GM18870 (cell line): ENCODE data around the gene IGF2BP3.
"Not testable (repeated sequence)": the region's sequence is repeated elsewhere in the genome, so short reads cannot be mapped to it uniquely, and the experiment has no call there.

Experiments
- ATAC-seq: cut with Tn5 transposase; IDR thresholded peaks from one replicate; pipeline ENCODE4 v1.9.1; 2021; ENCODE audit warnings: moderate library complexity; ENCODE audit not compliant: unreplicated experiment

Gene IGF2BP3

DNA sequence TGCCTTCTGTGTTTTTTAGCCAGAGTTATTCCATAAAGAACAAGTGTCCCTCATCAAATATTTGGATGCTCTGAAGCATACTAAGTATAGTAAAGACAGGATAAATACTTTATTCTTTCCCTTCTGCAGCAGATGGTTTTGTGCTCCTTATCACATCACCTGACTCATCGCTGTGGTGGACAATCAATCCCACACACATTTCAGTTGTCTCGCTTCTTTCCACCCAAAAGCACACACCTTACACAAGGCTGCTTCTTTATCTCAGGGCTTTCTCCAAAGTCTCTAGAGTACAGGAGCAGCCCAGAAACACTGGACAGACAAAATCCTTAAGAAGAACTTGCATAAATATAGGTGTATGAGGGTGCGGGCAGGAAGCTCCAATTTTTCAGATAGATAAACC is 43.4 kb downstream of the IGF2BP3 start:
- ATAC-seq = no peak

DNA sequence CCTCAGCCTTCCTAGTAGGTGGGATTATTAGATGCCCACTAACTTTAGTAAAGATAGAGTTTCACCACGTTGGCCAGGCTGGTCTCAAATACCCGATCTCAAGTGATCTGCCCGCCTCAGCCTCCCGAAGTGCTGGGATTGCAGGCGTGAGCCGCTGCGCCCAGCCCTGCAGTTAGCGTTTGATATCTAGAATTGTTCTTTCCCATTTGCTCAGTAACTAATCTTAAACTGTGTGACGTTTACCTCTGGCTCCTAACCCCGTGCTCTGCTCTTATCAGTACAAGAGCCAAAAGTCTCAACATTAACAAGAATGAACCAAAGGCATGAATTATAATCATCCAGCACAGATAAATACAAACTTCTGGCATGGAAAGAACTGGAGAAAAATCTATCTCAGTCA is 47.4 kb downstream of the IGF2BP3 start:
- ATAC-seq = no peak

DNA sequence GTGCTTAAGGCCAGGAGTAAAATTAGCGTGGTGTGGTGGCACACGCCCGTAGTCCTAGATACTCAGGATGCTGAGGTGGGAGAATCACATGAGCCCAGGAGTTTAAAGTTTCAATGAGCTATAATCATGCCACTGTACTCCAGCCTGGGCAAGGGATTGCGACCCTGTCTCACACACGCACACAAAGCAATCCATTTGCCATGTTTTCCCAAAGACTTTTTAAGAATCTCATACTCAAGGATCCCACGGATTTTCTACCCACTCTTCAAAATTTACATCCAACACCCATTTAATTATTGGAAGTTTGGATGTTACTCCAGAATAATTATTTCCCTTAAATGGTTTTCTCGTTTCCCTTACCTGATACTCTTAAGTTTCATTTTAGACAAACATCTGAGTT is 47.9 kb downstream of the IGF2BP3 start:
- ATAC-seq = no peak

DNA sequence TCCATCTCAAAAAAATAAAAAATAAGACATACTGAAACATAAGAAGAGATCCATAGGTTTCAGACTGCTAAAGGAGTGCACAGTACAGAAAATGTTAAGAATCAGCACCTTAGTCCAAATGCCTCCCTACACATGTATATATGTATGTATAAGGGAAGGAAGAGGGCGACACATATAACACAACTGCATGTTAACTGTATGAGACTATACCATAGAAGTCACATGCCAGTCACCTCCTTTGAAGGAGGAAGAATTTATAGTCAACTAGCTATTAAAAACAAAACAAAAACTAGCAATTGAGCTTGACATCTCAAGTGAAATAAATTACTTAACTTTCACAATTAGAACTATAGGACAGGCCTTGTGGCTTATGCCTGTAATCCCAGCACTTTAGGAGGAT is 50.4 kb downstream of the IGF2BP3 start:
- ATAC-seq = no peak

DNA sequence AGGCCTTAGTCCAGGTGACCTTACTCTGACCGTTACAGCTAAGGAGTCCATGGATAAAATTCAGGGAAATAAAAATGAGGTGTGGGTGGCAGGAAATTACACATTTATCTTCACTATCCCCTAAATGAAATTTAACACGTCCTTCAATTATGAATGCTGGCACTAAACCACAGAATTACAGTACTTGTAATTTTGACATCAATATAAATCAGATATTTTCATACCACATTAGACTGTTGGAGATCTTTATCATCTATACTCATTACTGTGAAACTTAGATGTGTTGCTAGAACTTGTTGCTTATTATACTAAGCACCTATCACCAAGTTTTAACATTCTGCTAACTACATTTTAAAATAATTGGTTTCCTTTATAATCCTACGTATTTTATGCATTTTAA is 51.1 kb downstream of the IGF2BP3 start:
- no peak for ATAC-seq

DNA sequence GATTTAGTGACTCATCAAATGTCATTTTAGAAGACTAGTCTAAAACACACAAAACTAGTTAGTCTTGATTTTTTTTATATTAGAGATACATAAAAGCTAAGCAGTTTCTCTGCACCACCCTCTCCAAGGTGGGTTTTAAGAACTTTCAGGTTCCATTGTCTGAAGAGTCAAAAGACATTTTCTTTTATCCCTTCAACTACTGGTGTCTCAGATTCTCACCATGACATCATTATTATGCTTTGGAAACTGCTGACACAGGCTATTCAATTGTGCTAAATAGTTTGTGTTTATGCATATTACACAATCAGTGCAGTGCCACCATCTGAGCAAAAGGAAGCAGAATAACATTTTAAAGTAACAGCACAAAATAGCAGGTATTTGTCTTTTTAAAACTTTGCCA is 52.2 kb downstream of the IGF2BP3 start:
- no peak for ATAC-seq

DNA sequence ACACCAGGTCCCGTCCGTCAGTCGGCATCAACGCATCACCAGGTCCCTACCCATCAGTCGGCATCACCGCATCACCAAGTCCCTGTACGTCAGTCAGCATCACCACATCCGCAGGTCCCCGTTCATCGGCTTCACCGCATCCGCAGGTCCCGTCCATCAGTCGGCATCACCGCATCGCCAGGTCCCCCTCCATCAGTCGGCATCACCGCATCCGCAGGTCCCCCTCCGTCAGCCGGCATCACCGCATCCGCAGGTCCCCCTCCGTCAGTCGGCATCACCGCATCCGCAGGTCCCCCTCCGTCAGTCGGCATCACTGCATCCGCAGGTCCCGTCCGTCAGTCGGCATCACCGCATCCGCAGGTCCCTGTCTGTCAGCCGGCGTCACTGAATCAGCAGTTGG is 55.1 kb downstream of the IGF2BP3 start:
- no peak for ATAC-seq

DNA sequence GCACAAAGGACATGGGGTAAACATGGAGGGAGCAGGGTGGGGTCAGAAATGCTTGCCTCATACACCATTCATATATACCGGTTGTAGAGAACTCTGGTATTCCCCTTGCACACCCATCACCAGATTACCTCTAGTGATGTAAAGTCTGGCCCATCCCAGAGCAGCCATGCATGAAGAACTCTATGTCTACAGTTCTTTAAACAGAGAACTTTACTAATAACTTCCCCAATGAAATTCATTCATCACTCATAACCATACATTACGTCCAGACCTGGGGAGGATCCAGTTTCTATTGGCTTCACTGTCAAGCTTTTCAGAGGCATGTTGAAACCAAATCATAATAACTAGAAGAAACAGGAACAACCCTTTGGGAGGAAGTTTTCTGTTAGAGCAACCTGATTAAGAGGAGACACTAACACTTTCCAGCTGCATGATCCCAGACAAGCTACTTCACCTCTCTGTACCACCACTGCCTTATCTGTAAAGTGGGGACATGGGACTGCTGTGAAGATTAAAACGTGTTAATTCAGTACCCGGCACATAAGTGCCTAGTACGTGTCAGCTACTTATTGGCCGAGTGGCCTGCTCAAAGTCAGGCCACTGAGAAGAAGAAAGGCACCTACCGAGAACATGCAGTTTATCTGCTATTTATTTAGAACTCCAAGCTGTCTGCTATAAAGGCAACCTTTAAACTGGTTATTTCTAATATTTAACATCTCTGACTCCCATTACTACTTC is 59.7 kb downstream of the IGF2BP3 start:
- ATAC-seq = peak; percentile 91

DNA sequence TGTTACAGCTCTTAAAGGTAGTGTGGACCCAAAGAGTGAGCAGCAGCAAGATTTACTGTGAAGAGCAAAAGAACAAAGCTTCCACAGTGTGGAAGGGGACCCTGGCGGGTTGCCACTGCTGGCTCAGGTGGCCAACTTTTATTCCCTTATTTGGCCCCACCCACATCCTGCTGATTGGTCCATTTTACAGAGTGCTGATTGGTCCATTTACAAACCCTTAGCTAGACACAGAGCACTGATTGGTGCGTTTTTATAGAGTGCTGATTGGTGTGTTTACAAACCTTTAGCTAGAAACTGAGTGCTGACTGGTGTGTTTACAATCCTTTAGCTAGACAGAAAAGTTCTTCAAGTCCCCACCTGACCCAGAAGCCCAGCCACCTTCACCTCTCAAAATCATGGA is 63.7 kb downstream of the IGF2BP3 start:
- ATAC-seq = not testable (repeated sequence)

DNA sequence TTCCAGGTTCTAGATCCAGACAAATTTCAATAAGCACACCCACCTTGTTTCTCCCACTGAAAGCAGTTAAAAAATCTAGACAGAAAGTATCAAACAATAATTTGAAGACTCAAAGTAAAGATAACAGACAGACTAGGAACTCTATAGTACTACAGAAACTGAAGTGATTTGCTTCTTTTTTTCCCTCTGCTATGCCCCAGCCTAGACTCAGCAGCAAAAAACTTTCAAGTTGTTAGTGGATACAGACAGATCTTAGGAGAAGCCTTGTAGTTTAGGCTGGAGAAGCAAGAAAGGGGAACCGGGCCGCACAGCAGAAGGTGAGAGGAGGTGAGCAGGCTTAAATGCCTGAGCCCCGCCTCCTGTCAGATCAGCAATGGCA is 65.1 kb downstream of the IGF2BP3 start:
- ATAC-seq = no peak

DNA sequence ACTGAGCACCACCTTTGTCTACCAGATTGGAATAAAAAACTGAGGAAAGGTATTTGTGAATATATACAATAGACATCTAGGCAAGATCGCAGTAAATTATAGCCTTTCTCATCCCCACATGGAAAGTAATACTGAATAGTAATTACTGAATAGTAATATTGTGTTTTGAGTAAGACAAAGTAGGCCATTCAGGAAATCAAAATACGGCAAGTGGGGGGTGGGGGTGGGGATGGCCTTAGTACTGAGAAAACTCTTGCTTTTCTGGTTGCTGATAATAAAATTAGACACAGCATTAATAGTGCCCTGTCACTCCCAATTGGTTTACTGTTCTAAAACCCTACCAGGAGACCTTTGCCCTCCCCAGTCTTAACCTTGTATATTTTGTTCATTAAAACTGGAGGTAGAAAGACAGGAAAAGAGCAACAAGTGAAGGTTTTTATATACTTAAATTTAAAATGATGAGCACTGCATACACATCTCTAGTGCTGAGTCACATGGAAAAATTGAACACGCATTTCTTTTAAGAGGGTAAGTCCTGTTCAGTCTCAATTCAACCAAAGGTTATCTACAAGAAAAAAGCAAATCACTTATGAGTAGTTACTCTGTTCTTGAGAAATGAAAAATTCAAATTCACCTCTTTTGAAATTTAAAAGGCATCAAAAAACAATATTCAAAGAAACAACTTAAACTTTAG is 65.6 kb downstream of the IGF2BP3 start:
- ATAC-seq = no peak

DNA sequence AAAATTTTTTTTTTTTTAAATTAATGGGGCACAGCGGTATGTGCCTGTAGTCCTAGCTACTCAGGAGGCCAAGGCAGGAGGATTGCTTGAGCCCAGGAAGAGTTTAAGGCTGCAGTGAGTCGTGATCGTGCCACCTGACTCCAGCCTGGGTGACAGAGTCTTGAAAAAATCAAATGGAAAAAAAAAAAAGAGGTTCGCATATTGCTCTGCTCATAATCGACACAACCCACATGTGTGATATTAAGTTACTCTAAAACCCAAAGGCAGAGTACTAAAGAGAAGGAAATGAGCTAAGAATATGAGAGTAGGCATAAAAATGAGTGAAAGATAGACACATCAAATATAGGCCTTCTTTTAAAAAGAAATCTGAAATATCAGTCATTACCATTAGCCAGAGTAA is 66.3 kb downstream of the IGF2BP3 start:
- no peak for ATAC-seq

DNA sequence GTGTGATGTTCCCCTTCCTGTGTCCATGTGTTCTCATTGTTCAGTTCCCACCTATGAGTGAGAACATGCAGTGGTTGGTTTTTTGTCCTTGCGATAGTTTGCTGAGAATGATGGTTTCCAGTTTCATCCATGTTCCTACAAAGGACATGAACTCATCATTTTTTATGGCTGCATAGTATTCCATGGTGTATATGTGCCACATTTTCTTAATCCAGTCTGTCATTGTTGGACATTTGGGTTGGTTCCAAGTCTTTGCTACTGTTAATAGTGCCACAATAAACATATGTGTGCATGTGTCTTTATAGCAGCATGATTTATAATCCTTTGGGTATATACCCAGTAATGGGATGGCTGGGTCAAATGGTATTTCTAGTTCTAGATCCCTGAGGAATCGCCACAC is 72.2 kb downstream of the IGF2BP3 start:
- not testable (repeated sequence) for ATAC-seq

DNA sequence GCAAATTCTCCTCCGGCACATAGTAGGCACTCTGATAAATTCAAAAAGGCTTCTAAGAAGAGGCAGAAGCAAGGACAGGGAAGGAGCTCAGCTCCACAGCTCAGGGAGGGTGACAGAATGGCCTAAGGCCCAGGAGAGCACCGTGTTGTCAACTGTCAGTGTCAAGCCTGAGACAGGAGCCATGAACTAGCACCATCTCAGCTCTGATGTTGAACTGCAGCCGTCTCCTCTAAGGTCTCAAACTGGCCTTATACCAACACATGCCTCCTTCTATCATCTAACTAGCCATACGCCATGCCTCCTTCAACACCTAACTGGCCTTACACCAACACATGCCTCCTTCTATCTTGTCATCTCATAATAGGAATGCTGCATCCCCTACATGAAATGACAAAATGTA is 73.0 kb downstream of the IGF2BP3 start:
- ATAC-seq = no peak

DNA sequence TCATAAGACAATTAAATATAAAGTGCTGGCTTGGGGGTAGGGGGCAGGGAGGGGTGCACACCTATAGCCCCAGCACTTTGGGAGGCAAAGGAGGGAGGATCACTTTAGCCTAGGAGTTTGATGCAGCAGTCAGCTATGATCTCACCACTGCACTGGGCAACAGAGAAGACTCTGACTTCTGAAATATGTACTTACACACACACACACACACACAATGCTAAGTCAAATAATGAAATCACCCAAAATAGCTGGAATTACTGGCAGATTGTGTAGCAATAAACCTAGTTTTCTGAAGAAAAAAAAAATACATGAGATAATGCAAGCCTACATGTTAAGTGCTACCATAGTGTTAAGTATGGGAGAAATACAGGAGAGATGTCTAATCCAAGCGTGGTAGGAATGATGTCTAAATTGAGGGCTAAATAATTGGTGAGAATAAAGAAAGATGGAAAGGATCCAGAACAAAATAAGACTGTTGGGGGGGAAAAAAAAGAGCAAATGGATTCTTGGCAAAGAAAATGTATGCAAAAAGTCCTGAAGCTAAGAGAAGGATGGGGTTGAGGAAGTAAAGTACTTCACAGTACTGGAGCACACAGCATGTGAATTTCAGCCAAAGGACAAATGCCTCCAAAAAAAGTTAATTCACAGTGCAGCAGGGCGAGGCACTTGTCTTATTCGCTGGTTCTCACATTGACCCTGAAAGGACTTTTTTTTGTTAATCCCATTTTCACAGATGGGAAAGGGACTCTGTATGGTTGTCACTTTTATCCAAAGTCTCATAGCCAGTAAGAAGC is 73.9 kb downstream of the IGF2BP3 start:
- ATAC-seq = no peak

DNA sequence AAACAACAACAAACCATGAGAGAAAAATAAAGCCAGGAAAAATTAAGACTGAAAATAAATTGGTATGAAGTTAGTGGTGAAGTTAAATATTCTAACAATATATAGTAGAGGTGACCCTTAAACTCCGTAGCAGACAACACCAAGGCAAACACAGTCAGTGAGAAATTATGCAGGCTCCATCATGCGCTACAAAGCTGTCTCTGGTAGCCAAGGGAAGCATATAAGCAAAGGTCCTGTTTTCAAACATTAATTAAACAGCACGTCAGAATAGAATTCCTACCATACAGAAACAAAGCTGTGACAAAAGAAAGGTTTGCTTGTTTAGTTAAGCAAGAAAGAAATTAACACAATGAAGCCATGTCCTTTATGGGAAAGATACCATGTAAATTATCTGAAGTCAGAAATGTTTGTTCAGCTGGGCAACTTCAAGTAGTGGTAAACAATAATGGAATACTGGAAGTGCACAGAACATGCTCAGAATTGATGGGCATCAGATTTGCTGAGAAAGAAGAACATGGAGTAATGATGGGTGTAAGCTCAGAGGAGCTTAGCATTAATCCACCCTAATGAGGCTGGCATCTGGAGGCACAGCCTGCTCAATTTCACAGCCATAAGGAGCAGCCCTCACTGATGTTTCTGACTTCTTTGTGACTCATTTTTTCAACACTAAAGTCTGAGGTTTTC is 75.7 kb downstream of the IGF2BP3 start:
- ATAC-seq = no peak

DNA sequence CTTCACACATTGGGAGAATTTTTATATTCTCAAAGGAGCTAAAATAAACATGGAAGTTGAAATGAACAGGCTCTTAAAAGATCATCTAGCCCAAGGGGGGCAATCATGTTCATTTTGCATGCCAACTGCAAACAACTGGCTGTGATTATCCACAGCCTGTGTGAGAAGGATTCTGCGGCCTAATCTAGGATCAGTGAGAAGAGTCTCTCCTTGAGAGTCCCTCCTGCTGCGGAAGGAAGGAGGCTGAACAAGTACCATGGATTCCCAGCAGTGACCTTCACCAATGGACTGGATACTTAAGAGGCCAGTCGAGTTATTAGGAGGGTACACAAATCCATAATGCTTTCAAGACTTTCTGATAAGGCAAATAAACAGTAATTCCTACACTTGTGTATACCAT is 76.7 kb downstream of the IGF2BP3 start:
- ATAC-seq = no peak

DNA sequence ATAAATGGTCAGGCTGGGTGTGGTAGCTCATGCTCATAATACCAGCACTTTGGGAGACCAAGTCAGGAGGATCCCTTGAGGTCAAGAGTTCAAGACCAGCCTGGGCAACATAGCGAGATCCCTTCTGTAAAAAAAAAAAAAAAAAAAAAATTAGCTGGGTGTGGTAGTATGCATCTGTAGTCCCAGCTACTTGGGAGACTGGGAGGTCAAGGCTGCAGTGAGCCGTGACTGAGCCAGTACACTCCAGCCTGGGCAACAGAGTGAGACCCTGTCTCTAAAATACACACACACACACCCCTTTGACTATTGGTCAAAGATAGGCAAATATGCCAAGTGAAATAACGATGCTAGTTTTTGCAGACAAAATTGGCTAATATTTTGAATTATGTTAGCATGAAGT is 80.6 kb downstream of the IGF2BP3 start:
- ATAC-seq = no peak

DNA sequence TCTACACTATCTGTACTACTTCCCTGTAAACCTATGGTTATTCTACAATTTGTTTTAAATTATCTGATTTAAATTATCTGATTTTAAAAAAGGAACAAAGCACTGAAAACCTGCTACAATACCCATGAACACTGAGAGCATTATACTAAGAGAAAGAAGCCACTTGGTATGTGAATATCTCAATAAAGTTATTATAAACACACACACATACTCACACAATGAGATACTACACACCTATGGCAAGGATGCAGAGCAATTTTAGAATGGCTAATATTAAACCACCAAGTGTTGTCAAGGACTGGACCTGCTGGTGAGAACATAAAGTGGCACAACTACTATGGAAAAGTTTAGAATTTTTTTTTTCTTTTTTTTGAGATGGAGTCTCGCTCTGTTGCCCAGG is 82.7 kb downstream of the IGF2BP3 start:
- ATAC-seq = no peak

DNA sequence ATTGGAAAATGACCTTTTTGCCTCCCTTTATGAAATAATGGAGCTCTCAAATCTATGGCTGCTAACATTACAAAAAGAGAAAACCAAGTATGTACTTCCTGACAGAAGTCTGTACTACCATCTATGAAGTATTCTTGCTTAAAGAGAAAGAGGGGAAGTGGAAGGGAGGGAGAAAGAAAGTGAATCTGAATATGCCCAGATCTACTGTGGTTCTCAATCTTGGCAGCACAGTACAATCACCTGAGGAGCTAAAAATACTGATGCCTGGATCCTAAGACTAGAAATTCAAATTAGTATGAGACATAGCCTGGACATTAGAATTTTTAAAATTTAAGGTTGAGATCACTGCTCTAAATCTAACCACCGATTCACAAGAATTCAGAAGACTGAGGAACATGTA is 85.2 kb downstream of the IGF2BP3 start:
- no peak for ATAC-seq

DNA sequence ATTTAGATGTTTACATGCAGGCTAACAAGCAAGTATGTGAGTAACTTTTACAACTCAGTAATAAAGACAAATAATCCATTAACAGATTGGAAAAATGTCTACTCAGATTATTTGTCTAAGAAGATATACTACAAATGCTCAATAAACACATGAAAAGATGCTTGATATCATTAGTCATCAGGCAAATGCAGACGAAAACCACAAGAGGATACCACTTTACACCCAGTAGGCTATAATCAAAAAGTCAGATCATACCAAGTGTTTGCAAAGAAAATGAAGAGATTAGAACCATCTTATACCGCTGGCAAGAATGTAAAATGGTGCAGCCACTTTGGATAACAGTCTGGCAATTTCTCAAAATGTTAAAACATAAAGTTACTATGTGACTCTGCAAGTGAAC is 87.1 kb downstream of the IGF2BP3 start:
- ATAC-seq = no peak
